Bronchial epithelial cell (primary cell): ENCODE measurements around the gene PHACTR3. TPM values are rescaled to one million over a fixed set of nuclear protein-coding genes. Genes with fewer than 3 reads are reported as not detected.
A peak's percentile ranks its signal among the peaks of the same experiment; 100 is the strongest.

ENCODE experiments used
- DNase-seq: peaks from one replicate; pipeline ENCODE4 v3.0.0-alpha.2; 2010; ENCODE audit warnings: low read depth
- FAIRE-seq: peaks from 2 replicates; lab custom pipeline; 2011; peaks lifted over from hg19 to GRCh38; lab: Jason Lieb, UNC
- H3K27me3 ChIP-seq: 2 replicates; pipeline ENCODE4 v1.5.1; 2011; ENCODE audit warnings: low read length; ENCODE audit not compliant: control insufficient read depth, insufficient read depth
- H3K36me3 ChIP-seq: 2 replicates; pipeline ENCODE4 v1.5.1; 2011; ENCODE audit warnings: low read length; ENCODE audit not compliant: control insufficient read depth, insufficient read depth
- H3K4me3 ChIP-seq: 2 replicates; pipeline ENCODE4 v1.5.1; 2011; ENCODE audit warnings: mild to moderate bottlenecking, low read depth, low read length, control low read depth
- CTCF ChIP-seq: IDR thresholded peaks from 2 replicates; pipeline ENCODE4 v1.5.1; 2011; ENCODE audit warnings: mild to moderate bottlenecking, moderate library complexity, low read length, control low read depth, inconsistent platforms; ENCODE audit not compliant: insufficient read depth, severe bottlenecking
- total RNA-seq: library from RNA; depleted of rRNA; stranded (reverse); fragments of >200 nt; gene quantifications from 2 replicates; pipeline ENCODE4 v1.2.1, GENCODE V29; 2014

PHACTR3 gene
- total RNA-seq, 1 donor from 2014 or later: 15.0 TPM

GRCh38 chr20:59571551-59572314, 32.6 kb upstream of the PHACTR3 start:
- no peak for FAIRE-seq
- DNase-seq: peak; percentile 12
- H3K27me3 ChIP-seq: no peaks in the 10 kb centered on the region
- H3K36me3 ChIP-seq: no peaks in the 10 kb centered on the region
- TF ChIP-seq CTCF: peak; percentile 94
- peak overlapping the region; percentile 4 for H3K4me3 ChIP-seq

GRCh38 chr20:59572515-59572914, 31.8 kb upstream of the PHACTR3 start:
- DNase-seq: no peak
- TF ChIP-seq CTCF: no peak
- Histone ChIP-seq H3K4me3 (no peak overlapping the region), H3K36me3 (no peaks in the 10 kb centered on the region), H3K27me3 (peaks cover 3% of the 10 kb centered on the region)
- no peak for FAIRE-seq

- H3K36me3 ChIP-seq: no peaks in the 10 kb centered on the region
- peaks cover 3% of the 10 kb centered on the region for H3K27me3 ChIP-seq
- FAIRE-seq (no peak), DNase-seq (no peak)
- no peak for TF ChIP-seq CTCF
- H3K4me3 ChIP-seq: no peak overlapping the region
These were observed 30.5 kb upstream of the PHACTR3 start for GRCh38 chr20:59573837-59574236.

GRCh38 chr20:59574308-59574707, 30.0 kb upstream of the PHACTR3 start:
- no peak for FAIRE-seq
- no peak for DNase-seq
- Histone ChIP-seq H3K4me3 (no peak overlapping the region), H3K36me3 (no peaks in the 10 kb centered on the region), H3K27me3 (peaks cover 3% of the 10 kb centered on the region)
- TF ChIP-seq CTCF: no peak

- H3K27me3 ChIP-seq: peaks cover 3% of the 10 kb centered on the region
- no peak overlapping the region for H3K4me3 ChIP-seq
- TF ChIP-seq CTCF: no peak
- H3K36me3 ChIP-seq: no peaks in the 10 kb centered on the region
- DNase-seq (no peak), FAIRE-seq (no peak)
These were observed 29.1 kb upstream of the PHACTR3 start for GRCh38 chr20:59575216-59575615.

GRCh38 chr20:59575653-59576052, 28.7 kb upstream of the PHACTR3 start:
- no peak for FAIRE-seq

More at GRCh38 chr20:59575653-59576052, 28.7 kb upstream of the PHACTR3 start:
- DNase-seq: no peak
- Histone ChIP-seq H3K36me3 (no peaks in the 10 kb centered on the region), H3K27me3 (peaks cover 3% of the 10 kb centered on the region), H3K4me3 (no peak overlapping the region)
- no peak for TF ChIP-seq CTCF
